ENCODE data around the gene BMPR1B. TPM values are rescaled to one million over a fixed set of nuclear protein-coding genes. Genes with fewer than 3 reads are reported as not detected.

Gene BMPR1B
- total and polyA plus RNA-seq, 9 donors = 4.9 to 35.7 (median 13.3) TPM

DNA sequence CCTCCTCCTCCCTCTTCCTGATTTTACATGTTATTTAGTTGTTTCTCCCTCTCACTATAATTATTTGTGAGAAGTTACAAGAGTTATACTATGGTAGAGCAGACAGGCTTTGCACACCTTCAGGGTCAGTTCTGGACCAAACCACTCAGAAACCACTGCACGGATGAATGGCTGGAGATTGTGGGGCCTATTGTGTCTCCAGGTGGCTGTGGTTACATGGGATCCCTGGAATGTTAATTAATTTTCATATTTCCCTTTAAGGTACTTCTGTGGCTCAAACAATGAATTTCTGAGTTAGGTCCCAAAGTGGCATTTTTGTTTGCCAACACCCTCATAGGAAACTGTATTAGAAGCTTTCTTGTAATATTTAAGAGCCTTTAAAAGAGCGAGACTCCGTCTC lies 151.9 kb downstream of the BMPR1B start:
- H3K4me3 ChIP-seq = no peak overlapping the region
- no peaks in the 10 kb centered on the region for H3K27me3 ChIP-seq
- WGBS, 3 donors = 96 to 99% (median 98%) methylated on average over 3 of the region's 3 CpGs
- TF ChIP-seq, protein P1, sequence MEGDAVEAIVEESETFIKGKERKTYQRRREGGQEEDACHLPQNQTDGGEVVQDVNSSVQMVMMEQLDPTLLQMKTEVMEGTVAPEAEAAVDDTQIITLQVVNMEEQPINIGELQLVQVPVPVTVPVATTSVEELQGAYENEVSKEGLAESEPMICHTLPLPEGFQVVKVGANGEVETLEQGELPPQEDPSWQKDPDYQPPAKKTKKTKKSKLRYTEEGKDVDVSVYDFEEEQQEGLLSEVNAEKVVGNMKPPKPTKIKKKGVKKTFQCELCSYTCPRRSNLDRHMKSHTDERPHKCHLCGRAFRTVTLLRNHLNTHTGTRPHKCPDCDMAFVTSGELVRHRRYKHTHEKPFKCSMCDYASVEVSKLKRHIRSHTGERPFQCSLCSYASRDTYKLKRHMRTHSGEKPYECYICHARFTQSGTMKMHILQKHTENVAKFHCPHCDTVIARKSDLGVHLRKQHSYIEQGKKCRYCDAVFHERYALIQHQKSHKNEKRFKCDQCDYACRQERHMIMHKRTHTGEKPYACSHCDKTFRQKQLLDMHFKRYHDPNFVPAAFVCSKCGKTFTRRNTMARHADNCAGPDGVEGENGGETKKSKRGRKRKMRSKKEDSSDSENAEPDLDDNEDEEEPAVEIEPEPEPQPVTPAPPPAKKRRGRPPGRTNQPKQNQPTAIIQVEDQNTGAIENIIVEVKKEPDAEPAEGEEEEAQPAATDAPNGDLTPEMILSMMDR (IDR thresholded peaks at IDR 0.05) = no peak
- TF ChIP-seq POLR2A (IDR thresholded peaks at IDR 0.05) = no peak
- no peak for TF ChIP-seq EP300 (IDR thresholded peaks at IDR 0.05)
- no peak overlapping the region for H3K27ac ChIP-seq
- no peaks in the 10 kb centered on the region for H3K9me3 ChIP-seq
- DNase-seq = no peak
- intact Hi-C loops (cut with DNase I) = no loop called here
- H3K36me3 ChIP-seq = no peaks in the 10 kb centered on the region
- no peaks in the 10 kb centered on the region for H3K4me1 ChIP-seq (ENCODE audit: insufficient read depth)

DNA sequence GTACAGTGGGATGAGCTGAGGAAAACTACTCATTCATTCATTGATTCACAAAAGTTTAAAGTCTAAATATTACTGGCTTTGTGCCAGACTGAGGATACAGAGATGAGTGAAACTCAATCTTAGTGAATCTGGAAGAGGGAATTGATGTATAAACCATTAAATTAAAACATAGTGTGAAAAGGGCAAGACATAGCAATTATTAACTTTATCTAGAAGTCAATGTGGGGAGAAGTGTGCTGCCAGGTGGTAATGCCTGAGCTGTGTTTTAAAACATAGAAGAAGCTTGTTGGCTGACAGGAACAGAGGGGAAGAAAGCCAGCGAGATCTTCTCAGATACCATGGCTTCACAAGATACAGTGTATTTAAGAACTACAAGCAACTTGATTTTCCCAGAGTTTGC lies 153.4 kb downstream of the BMPR1B start:
- WGBS, 3 donors = 92 to 98% (median 97%) methylated on average over 1 of the region's 1 CpG
- no peak for DNase-seq
- Histone ChIP-seq H3K9me3 (no peaks in the 10 kb centered on the region), H3K4me3 (no peak overlapping the region), H3K4me1 (ENCODE audit: insufficient read depth) (no peaks in the 10 kb centered on the region), H3K27ac (no peak overlapping the region), H3K36me3 (no peaks in the 10 kb centered on the region), H3K27me3 (no peaks in the 10 kb centered on the region)
- intact Hi-C loops (cut with DNase I) = no loop called here
- TF ChIP-seq, protein P1 (IDR thresholded peaks at IDR 0.05) = no peak
- no peak for TF ChIP-seq POLR2A (IDR thresholded peaks at IDR 0.05)
- no peak for TF ChIP-seq EP300 (IDR thresholded peaks at IDR 0.05)

DNA sequence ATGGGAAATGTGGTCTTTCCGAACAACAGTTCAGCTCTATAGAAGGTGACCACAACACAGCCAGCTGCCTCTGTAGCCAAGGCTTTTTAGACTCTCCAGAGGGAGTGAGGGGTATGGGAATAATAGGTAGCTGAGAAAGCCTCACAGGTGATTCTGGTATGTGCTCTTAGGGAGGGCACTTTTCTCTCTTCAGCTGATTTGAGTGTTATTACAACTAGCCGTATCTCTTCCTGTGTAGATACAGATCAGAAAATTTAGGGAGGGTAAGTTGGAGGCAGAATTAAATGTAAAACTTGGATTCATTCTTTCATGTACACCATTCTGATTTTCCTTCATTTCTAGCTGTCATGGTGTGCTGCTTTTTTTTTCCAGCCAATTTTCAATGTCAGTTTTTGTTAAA lies 154.9 kb downstream of the BMPR1B start:
- TF ChIP-seq POLR2A (IDR thresholded peaks at IDR 0.05) (no peak), EP300 (IDR thresholded peaks at IDR 0.05) (no peak)
- TF ChIP-seq, protein P1 (IDR thresholded peaks at IDR 0.05) = no peak
- no peaks in the 10 kb centered on the region for H3K4me1 ChIP-seq (ENCODE audit: insufficient read depth)
- H3K36me3 ChIP-seq = no peaks in the 10 kb centered on the region
- no peak overlapping the region for H3K4me3 ChIP-seq
- intact Hi-C loops (cut with DNase I) = no loop called here
- 85 to 90% (median 90%) methylated on average over 2 of the region's 2 CpGs for WGBS, 3 donors
- no peak overlapping the region for H3K27ac ChIP-seq
- no peak for DNase-seq
- H3K27me3 ChIP-seq = no peaks in the 10 kb centered on the region
- H3K9me3 ChIP-seq = peaks cover 0 to 4% of the 10 kb centered on the region in 2 donors

DNA sequence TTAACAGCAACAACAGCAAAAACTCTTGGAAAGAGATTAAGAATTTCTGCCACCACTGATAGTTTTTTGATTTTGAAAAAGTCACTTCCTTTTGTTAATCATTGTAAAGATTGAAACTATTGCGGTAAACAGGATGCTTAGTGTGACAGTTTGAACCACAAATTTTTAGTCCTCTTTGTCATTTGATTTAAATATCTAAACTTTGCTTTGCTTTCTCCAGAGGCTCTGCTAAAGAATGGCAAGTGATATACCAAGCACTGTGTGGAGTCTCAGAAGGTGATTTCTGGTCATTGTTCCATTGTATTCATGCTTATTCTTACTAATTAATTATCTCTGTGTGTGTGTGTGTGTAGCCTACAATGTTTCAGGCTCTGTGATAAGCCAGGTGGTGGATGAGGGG lies 155.6 kb downstream of the BMPR1B start:
- DNase-seq = no peak
- no peak overlapping the region for H3K4me3 ChIP-seq
- TF ChIP-seq POLR2A (IDR thresholded peaks at IDR 0.05) (no peak), EP300 (IDR thresholded peaks at IDR 0.05) (no peak)
- TF ChIP-seq, protein P1 (IDR thresholded peaks at IDR 0.05) = no peak
- H3K9me3 ChIP-seq = peaks cover 0 to 4% of the 10 kb centered on the region in 2 donors
- no peaks in the 10 kb centered on the region for H3K36me3 ChIP-seq
- no peak overlapping the region for H3K27ac ChIP-seq
- H3K4me1 ChIP-seq (ENCODE audit: insufficient read depth) = no peaks in the 10 kb centered on the region
- no peaks in the 10 kb centered on the region for H3K27me3 ChIP-seq
- intact Hi-C loops (cut with DNase I) = no loop called here
- WGBS, 3 donors = 86 to 92% (median 91%) methylated on average over 1 of the region's 1 CpG

Data from ovary (tissue), 9 donors.